Caco-2 (cell line): Measurements from ENCODE around the gene DPP3. TPM values are rescaled to one million over a fixed set of nuclear protein-coding genes. Genes with fewer than 3 reads are reported as not detected.

Experiments
- BruUV-seq: library from RNA; stranded (reverse); fragments of 400-500 nt; replicated peaks from 2 replicates; lab custom pipeline; 2021; lab: Mats Ljungman, UMichigan
- CTCF ChIA-PET: fragments of 300-600 bp; sonication (Branson Sonifier 250); formaldehyde crosslinking; loops from one replicate; lab custom pipeline; 2022; ENCODE audit warnings: antibody characterized with exemption; lab: Charles Lee
- POLR2A ChIA-PET: fragments of 300-600 bp; sonication (Branson Sonifier 250); formaldehyde crosslinking; loops from one replicate; lab custom pipeline; 2022; ENCODE audit warnings: antibody characterized with exemption; lab: Charles Lee
- DNase-seq, 2 experiments: peaks; one replicate each; pipeline versions ENCODE4 v3.0.0 to v3.0.0-alpha.2; 2020 to 2022
- H3K27me3 ChIP-seq: replicated peaks from 2 replicates; pipeline ENCODE4 v1.6.0; 2011; ENCODE audit warnings: low read length; ENCODE audit not compliant: control insufficient read depth, insufficient read depth
- H3K36me3 ChIP-seq: 2 replicates; pipeline ENCODE4 v1.5.1; 2011; ENCODE audit warnings: low read length; ENCODE audit not compliant: control insufficient read depth, insufficient read depth
- H3K4me1 ChIP-seq: fragments of 250-450 bp; sonication (Bioruptor Pico); 2 replicates; pipeline ENCODE4 v1.5.1; 2020; ENCODE audit warnings: mild to moderate bottlenecking
- H3K4me3 ChIP-seq: 2 replicates; pipeline ENCODE4 v1.5.1; 2011; ENCODE audit warnings: low read depth, mild to moderate bottlenecking, control low read depth, low read length
- H3K9me3 ChIP-seq: fragments of 250-450 bp; sonication (Bioruptor Pico); 2 replicates; pipeline ENCODE4 v1.5.1; 2020; ENCODE audit warnings: mild to moderate bottlenecking, moderate library complexity
- H3K27ac Mint-ChIP-seq: one replicate; pipeline ENCODE4 v1.8.0; 2022; ENCODE audit warnings: mixed read lengths; ENCODE audit not compliant: unreplicated experiment
- H3K27me3 Mint-ChIP-seq: one replicate; pipeline ENCODE4 v1.8.0; 2022; ENCODE audit warnings: mixed read lengths; ENCODE audit not compliant: insufficient read depth, unreplicated experiment
- H3K36me3 Mint-ChIP-seq: one replicate; pipeline ENCODE4 v1.8.0; 2022; ENCODE audit warnings: mild to moderate bottlenecking, mixed read lengths; ENCODE audit not compliant: insufficient read depth, unreplicated experiment
- H3K4me1 Mint-ChIP-seq: one replicate; pipeline ENCODE4 v1.8.0; 2022; ENCODE audit warnings: low read depth, mixed read lengths; ENCODE audit not compliant: unreplicated experiment
- H3K4me3 Mint-ChIP-seq: one replicate; pipeline ENCODE4 v1.8.0; 2022; ENCODE audit warnings: mild to moderate bottlenecking, moderate library complexity, mixed read lengths; ENCODE audit not compliant: unreplicated experiment
- H3K9me3 Mint-ChIP-seq: one replicate; pipeline ENCODE4 v1.8.0; 2022; ENCODE audit warnings: mixed read lengths; ENCODE audit not compliant: unreplicated experiment
- CTCF ChIP-seq, 2 experiments: fragments of 200-600 bp in 1 of 2; IDR thresholded peaks; 1 replicate in 1 of 2; 2 replicates in 1 of 2; pipeline versions ENCODE4 v1.5.1 to v1.8.0; 2011 to 2022; ENCODE audit warnings: antibody characterized with exemption in 1 of 2, control low read depth in 1 of 2, inconsistent platforms in 1 of 2, low read depth in 1 of 2, low read length in 1 of 2, mild to moderate bottlenecking in 1 of 2, moderate library complexity in 1 of 2; ENCODE audit not compliant: insufficient read depth in 1 of 2, severe bottlenecking in 1 of 2, unreplicated experiment in 1 of 2
- intact Hi-C: fragments of 100-400 bp; cut with micrococcal nuclease; formaldehyde crosslinking; loops from one replicate; pipeline ENCODE4 v1.10.0; 2022; ENCODE audit not compliant: unreplicated experiment
- total RNA-seq: library from RNA; stranded (reverse); gene quantifications from 2 replicates; pipeline ENCODE4 v1.2.3, GENCODE V29; 2022

The DPP3 gene
- total RNA-seq, 1 experiment from 2014 or later: 106 TPM

- DNase-seq: no peak
- no TSS peak for BruUV-seq
- H3K4me3 ChIP-seq: no peak overlapping the region
- no peak for TF ChIP-seq CTCF (IDR thresholded peaks at IDR 0.05; ENCODE audit: insufficient read depth in 1 of 2, low read depth in 1 of 2, low read length in 1 of 2, severe bottlenecking in 1 of 2, unreplicated experiment in 1 of 2)
- no peaks in the 10 kb centered on the region for H3K9me3 ChIP-seq
- Mint-ChIP-seq H3K36me3 (peaks cover 20% of the 10 kb centered on the region), H3K9me3 (no peaks in the 10 kb centered on the region), H3K27me3 (no peaks in the 10 kb centered on the region), H3K4me3 (no peak overlapping the region), H3K27ac (no peak overlapping the region), H3K4me1 (peaks cover 17% of the 10 kb centered on the region)
- H3K27me3 ChIP-seq: no peaks in the 10 kb centered on the region; the same call in 1 of the 2 replicates
- no peaks in the 10 kb centered on the region for H3K36me3 ChIP-seq
- peaks cover 19% of the 10 kb centered on the region for H3K4me1 ChIP-seq
- ChIA-PET CTCF (interaction anchor here (3.9 kb wide), 1 partner anchor 9 kb away, joined by 44 read pairs; the partner anchor contains the start of gene DPP3), POLR2A (interaction anchor here (1.2 kb wide), 1 partner anchor 9 kb away, joined by 14 read pairs; the partner anchor contains the start of gene DPP3)
- intact Hi-C loops: no loop called here
Observed at GRCh38 chr11:66470015-66470414, 10.2 kb upstream of the DPP3 start.

GRCh38 chr11:66471142-66471541 lies 9.1 kb upstream of the DPP3 start:
- intact Hi-C loops: no loop called here
- ChIA-PET CTCF (interaction anchor here (1.8 kb wide), 1 partner anchor 9 kb away, joined by 5 read pairs; the partner anchor contains the start of gene DPP3), POLR2A (no interaction called here)
- H3K36me3 Mint-ChIP-seq: peaks cover 22% of the 10 kb centered on the region
- no TSS peak for BruUV-seq
- Histone ChIP-seq H3K27me3 (no peaks in the 10 kb centered on the region; the same call in 1 of the 2 replicates), H3K36me3 (no peaks in the 10 kb centered on the region), H3K4me3 (no peak overlapping the region), H3K4me1 (peaks cover 12% of the 10 kb centered on the region), H3K9me3 (no peaks in the 10 kb centered on the region)
- no peaks in the 10 kb centered on the region for H3K9me3 Mint-ChIP-seq
- TF ChIP-seq CTCF (IDR thresholded peaks at IDR 0.05; ENCODE audit: insufficient read depth in 1 of 2, low read depth in 1 of 2, low read length in 1 of 2, severe bottlenecking in 1 of 2, unreplicated experiment in 1 of 2): no peak
- H3K27ac Mint-ChIP-seq: no peak overlapping the region
- no peak for DNase-seq
- H3K27me3 Mint-ChIP-seq: no peaks in the 10 kb centered on the region
- no peak overlapping the region for H3K4me3 Mint-ChIP-seq
- peaks cover 7% of the 10 kb centered on the region for H3K4me1 Mint-ChIP-seq

GRCh38 chr11:66472054-66472453 lies 8.2 kb upstream of the DPP3 start:
- H3K4me3 Mint-ChIP-seq: no peak overlapping the region
- H3K36me3 ChIP-seq: no peaks in the 10 kb centered on the region
- no peaks in the 10 kb centered on the region; the same call in 1 of the 2 replicates for H3K27me3 ChIP-seq
- H3K27me3 Mint-ChIP-seq: no peaks in the 10 kb centered on the region
- peaks cover 6% of the 10 kb centered on the region for H3K4me1 Mint-ChIP-seq
- no peaks in the 10 kb centered on the region for H3K9me3 Mint-ChIP-seq
- H3K27ac Mint-ChIP-seq: no peak overlapping the region
- no peak overlapping the region for H3K4me3 ChIP-seq
- ChIA-PET POLR2A (no interaction called here), CTCF (interaction anchor here (1.8 kb wide), 1 partner anchor 8 kb away, joined by 5 read pairs; the partner anchor contains the start of gene DPP3)
- DNase-seq: no peak
- BruUV-seq: no TSS peak
- H3K4me1 ChIP-seq: peaks cover 9% of the 10 kb centered on the region
- peaks cover 26% of the 10 kb centered on the region for H3K36me3 Mint-ChIP-seq
- intact Hi-C loops: no loop called here
- no peak for TF ChIP-seq CTCF (IDR thresholded peaks at IDR 0.05; ENCODE audit: insufficient read depth in 1 of 2, low read depth in 1 of 2, low read length in 1 of 2, severe bottlenecking in 1 of 2, unreplicated experiment in 1 of 2)
- H3K9me3 ChIP-seq: no peaks in the 10 kb centered on the region
